HG02610 (cell line): ENCODE measurements around the gene TMEM248.
A peak's percentile ranks its signal among the peaks of the same experiment; 100 is the strongest.
"Not testable (repeated sequence)": the region's sequence is repeated elsewhere in the genome, so short reads cannot be mapped to it uniquely, and the experiment has no call there.

ENCODE experiments used
- ATAC-seq: cut with Tn5 transposase; IDR thresholded peaks from one replicate; pipeline ENCODE4 v1.9.1; 2021; ENCODE audit warnings: mild to moderate bottlenecking, moderate library complexity; ENCODE audit not compliant: unreplicated experiment

TMEM248 gene

DNA sequence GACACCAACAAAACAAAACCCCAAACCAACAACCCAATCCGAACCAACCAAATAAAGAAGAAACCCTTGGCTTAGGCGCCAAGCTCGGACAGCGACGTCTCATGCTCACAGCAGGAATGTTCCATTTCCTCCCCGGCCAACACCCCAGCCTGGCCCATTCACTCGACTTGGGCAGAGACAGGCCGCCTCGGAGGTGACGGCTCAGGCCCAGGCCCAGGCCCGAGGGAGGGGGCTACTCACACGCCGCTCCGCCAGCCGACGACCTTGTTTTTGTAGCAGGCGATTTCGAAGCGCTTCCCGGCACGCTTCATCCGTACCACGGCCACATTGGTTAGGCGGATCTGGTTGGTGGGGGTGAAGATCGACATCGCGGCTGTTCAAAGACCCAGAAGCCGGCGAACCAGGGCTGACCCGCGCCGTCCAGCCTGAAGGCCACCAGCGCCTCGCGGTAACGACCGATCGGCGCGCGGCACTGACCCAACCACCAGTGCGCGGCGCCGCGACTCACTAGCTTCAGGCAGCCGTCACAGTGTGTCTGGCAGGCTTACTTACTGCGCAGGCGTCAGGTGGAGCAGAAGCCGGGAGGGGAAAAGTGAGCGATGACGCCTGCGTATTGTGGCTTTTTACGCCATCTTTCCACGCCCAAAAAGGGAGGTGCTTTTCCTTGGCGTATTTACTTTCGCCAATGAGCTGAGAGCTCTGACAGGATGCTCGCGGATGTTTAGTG lies 74.2 kb downstream of the TMEM248 start, which contains the start of gene SBDS:
TSS of gene SBDS (minus strand) at position 537 of the 727 bp plus-strand sequence. CDS start at position 368, 169 bp downstream.
- ATAC-seq = peak; percentile 63

DNA sequence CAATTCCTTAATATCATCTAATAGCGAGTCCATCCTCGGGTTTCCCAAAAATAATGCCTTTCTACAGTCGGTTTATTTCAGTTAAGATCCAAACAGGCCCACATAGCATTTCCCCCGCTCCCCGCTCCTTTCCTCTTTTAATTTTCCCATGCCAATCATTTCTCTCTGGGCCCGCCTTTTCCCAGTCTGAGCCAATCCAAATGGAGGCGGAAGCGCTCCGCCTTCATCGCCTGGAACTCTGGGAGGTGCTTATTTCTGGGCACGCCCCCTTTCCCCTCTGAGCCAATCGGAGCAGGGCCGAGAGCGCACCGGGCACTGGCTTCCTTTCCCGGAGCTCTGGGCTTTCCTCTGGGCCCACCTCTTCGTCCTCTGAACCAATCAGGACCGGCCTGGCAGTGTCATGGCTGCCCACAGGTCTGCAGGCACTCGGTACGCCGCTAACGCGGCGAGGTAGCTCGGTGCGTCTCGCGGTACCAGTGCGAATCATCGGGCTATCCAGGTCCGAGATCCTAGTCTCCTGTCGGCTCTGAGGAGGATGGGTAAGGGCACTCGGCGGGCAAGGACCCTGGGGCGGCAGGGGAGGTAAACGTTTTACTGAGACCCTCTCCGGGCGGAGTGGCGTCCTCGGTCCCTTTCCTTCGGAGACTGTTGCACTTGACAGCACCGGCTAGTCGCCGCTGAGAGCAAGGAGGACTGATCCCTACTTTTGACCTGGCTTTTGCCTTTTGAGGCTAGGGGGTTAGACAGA lies 75.6 kb downstream of the TMEM248 start, which contains the start of gene TYW1:
TSS of gene TYW1 (plus strand) at position 390 of the 748 bp plus-strand sequence. CDS start at position 536, 146 bp downstream.
- peak; percentile 92 for ATAC-seq

GRCh38 chr7:67000601-67001258 lies 79.7 kb downstream of the TMEM248 start:
- ATAC-seq = not testable (repeated sequence)

GRCh38 chr7:67004145-67004544 lies 83.1 kb downstream of the TMEM248 start:
- not testable (repeated sequence) for ATAC-seq

GRCh38 chr7:67006965-67007364 lies 85.9 kb downstream of the TMEM248 start:
- no peak for ATAC-seq
